ENCODE data around the gene SERPINB1. TPM values are rescaled to one million over a fixed set of nuclear protein-coding genes. Genes with fewer than 3 reads are reported as not detected.

The SERPINB1 gene
- total RNA-seq, 1 experiment from 2014 or later, result 75.6 TPM

- Mint-ChIP-seq H3K36me3 (ENCODE audit: insufficient read depth, unreplicated experiment) (peaks cover 9% of the 10 kb centered on the region), H3K27ac (ENCODE audit: unreplicated experiment) (no peak overlapping the region), H3K4me1 (ENCODE audit: low read depth, unreplicated experiment) (peaks cover 6% of the 10 kb centered on the region), H3K4me3 (ENCODE audit: unreplicated experiment) (no peak overlapping the region), H3K9me3 (ENCODE audit: unreplicated experiment) (no peaks in the 10 kb centered on the region), H3K27me3 (ENCODE audit: insufficient read depth, unreplicated experiment) (no peaks in the 10 kb centered on the region)
- no peak for TF ChIP-seq CTCF (IDR thresholded peaks at IDR 0.05; ENCODE audit: insufficient read depth in 1 of 2, low read depth in 1 of 2, low read length in 1 of 2, severe bottlenecking in 1 of 2, unreplicated experiment in 1 of 2)
- Histone ChIP-seq H3K9me3 (no peaks in the 10 kb centered on the region), H3K4me3 (ENCODE audit: low read depth, low read length) (no peak overlapping the region), H3K27me3 (replicated peaks; ENCODE audit: control insufficient read depth, insufficient read depth, low read length) (no peaks in the 10 kb centered on the region), H3K4me1 (peaks cover 15% of the 10 kb centered on the region), H3K36me3 (ENCODE audit: control insufficient read depth, insufficient read depth, low read length) (no peaks in the 10 kb centered on the region)
- POLR2A ChIA-PET, result no interaction called here
- no peak for DNase-seq
- no TSS peak for BruUV-seq (replicated peaks)
- intact Hi-C loops (cut with micrococcal nuclease; ENCODE audit: unreplicated experiment), result no loop called here
- CTCF ChIA-PET, result no interaction called here
Observed at GRCh38 chr6:2871953-2872352, 30.3 kb upstream of the SERPINB1 start.

GRCh38 chr6:2871102-2871501 is 29.4 kb upstream of the SERPINB1 start:
- no peak for TF ChIP-seq CTCF (IDR thresholded peaks at IDR 0.05; ENCODE audit: insufficient read depth in 1 of 2, low read depth in 1 of 2, low read length in 1 of 2, severe bottlenecking in 1 of 2, unreplicated experiment in 1 of 2)
- BruUV-seq (replicated peaks), result no TSS peak
- H3K36me3 Mint-ChIP-seq (ENCODE audit: insufficient read depth, unreplicated experiment), result peaks cover 11% of the 10 kb centered on the region
- no peaks in the 10 kb centered on the region for H3K9me3 ChIP-seq
- DNase-seq, result no peak
- no peak overlapping the region for H3K27ac Mint-ChIP-seq (ENCODE audit: unreplicated experiment)
- no peaks in the 10 kb centered on the region for H3K27me3 Mint-ChIP-seq (ENCODE audit: insufficient read depth, unreplicated experiment)
- no peaks in the 10 kb centered on the region for H3K27me3 ChIP-seq (replicated peaks; ENCODE audit: control insufficient read depth, insufficient read depth, low read length)
- no peaks in the 10 kb centered on the region for H3K9me3 Mint-ChIP-seq (ENCODE audit: unreplicated experiment)
- peaks cover 6% of the 10 kb centered on the region for H3K4me1 Mint-ChIP-seq (ENCODE audit: low read depth, unreplicated experiment)
- ChIA-PET POLR2A (interaction anchor here (0.6 kb wide), 1 partner anchor 37 kb away, joined by 3 read pairs; no protein-coding TSS in a partner anchor), CTCF (interaction anchor here (0.9 kb wide), 1 partner anchor 25 kb away, joined by 3 read pairs; no protein-coding TSS in a partner anchor)
- H3K4me1 ChIP-seq, result peaks cover 16% of the 10 kb centered on the region
- intact Hi-C loops (cut with micrococcal nuclease; ENCODE audit: unreplicated experiment), result no loop called here
- no peak overlapping the region for H3K4me3 Mint-ChIP-seq (ENCODE audit: unreplicated experiment)
- no peaks in the 10 kb centered on the region for H3K36me3 ChIP-seq (ENCODE audit: control insufficient read depth, insufficient read depth, low read length)
- H3K4me3 ChIP-seq (ENCODE audit: low read depth, low read length), result no peak overlapping the region

DNA sequence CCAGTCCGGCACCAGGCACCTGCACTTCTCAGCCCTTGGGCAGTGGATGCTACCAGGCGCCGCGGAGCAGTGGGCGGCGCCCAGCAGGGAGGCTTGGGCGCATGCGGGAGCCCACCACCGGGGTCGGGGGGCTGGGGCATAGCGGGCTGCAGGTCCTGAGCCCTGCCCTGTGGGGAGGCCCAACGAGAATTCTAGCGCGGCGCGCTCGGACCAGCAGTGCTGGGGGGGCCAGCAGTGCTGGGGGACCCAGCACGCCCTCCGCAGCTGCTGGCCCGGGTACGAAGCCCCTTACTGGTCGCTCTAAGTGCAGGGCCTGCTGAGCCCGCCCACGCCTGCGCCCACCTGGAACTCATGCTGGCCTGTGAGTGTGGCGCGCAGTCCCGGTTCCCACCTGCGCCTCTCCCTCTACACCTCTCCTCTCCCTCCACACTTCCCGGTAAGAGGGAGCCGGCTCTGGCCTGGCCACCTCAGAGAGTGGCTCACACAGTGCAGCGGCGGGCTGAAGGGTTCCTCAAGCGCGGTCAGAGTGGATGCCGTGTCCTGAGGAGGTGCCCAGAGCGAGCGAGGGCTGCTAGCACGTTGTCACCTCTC is 28.5 kb upstream of the SERPINB1 start:
- Mint-ChIP-seq H3K9me3 (ENCODE audit: unreplicated experiment) (no peaks in the 10 kb centered on the region), H3K4me3 (ENCODE audit: unreplicated experiment) (no peak overlapping the region), H3K27ac (ENCODE audit: unreplicated experiment) (no peak overlapping the region), H3K4me1 (ENCODE audit: low read depth, unreplicated experiment) (peaks cover 13% of the 10 kb centered on the region), H3K36me3 (ENCODE audit: insufficient read depth, unreplicated experiment) (peaks cover 9% of the 10 kb centered on the region), H3K27me3 (ENCODE audit: insufficient read depth, unreplicated experiment) (no peaks in the 10 kb centered on the region)
- Histone ChIP-seq H3K36me3 (ENCODE audit: control insufficient read depth, insufficient read depth, low read length) (no peaks in the 10 kb centered on the region), H3K27me3 (replicated peaks; ENCODE audit: control insufficient read depth, insufficient read depth, low read length) (no peaks in the 10 kb centered on the region), H3K9me3 (no peaks in the 10 kb centered on the region), H3K4me1 (peaks cover 23% of the 10 kb centered on the region), H3K4me3 (ENCODE audit: low read depth, low read length) (no peak overlapping the region)
- intact Hi-C loops (cut with micrococcal nuclease; ENCODE audit: unreplicated experiment), result no loop called here
- no peak for TF ChIP-seq CTCF (IDR thresholded peaks at IDR 0.05; ENCODE audit: insufficient read depth in 1 of 2, low read depth in 1 of 2, low read length in 1 of 2, severe bottlenecking in 1 of 2, unreplicated experiment in 1 of 2)
- ChIA-PET POLR2A (interaction anchor here (0.6 kb wide), 1 partner anchor 70 kb away, joined by 5 read pairs; no protein-coding TSS in a partner anchor), CTCF (interaction anchor here (0.5 kb wide), 1 partner anchor 21 kb away, joined by 6 read pairs; no protein-coding TSS in a partner anchor)
- BruUV-seq (replicated peaks), result no TSS peak
- no peak for DNase-seq

All from Caco-2 (cell line).